Measurements from ENCODE around the gene UTP3. TPM values are rescaled to one million over a fixed set of nuclear protein-coding genes. Genes with fewer than 3 reads are reported as not detected.

UTP3 gene
- total and polyA plus RNA-seq, 9 of the 15 experiments (the other 6 are each of a cell fraction or from before 2014, with no cell fraction given) = 11.9 to 69.3 (median 34.0) TPM

- TF ChIP-seq TBL1XR1 (IDR thresholded peaks at IDR 0.05; ENCODE audit: low read length in 2 of 2) (peak; percentile 57 to 66; a peak in 2 of 4 replicates), MEIS2 (IDR thresholded peaks at IDR 0.05; ENCODE audit: partially characterized antibody) (peak; percentile 11), SMAD4 (CRISPR knock-in tag; conservative IDR thresholded peaks at IDR 0.05) (no peak; the same call in none of the 2 replicates), HIVEP1 (CRISPR knock-in tag; IDR thresholded peaks at IDR 0.05) (no peak), PHB (CRISPR knock-in tag; IDR thresholded peaks at IDR 0.05) (no peak), ATF1 (CRISPR knock-in tag; IDR thresholded peaks at IDR 0.05) (no peak), ATF1 (tag; IDR thresholded peaks at IDR 0.05) (peak; percentile 89), ILK (tag; IDR thresholded peaks at IDR 0.05; ENCODE audit: borderline replicate concordance, low read depth) (no peak), RNF2 (IDR thresholded peaks at IDR 0.05) (peak; percentile 96), RBM15 (IDR thresholded peaks at IDR 0.05; ENCODE audit: insufficient read depth, low read length) (no peak), C11orf30 (IDR thresholded peaks at IDR 0.05; ENCODE audit: low read depth) (peak; percentile 89), POLR2A (conservative IDR thresholded peaks at IDR 0.05) (peak; percentile 95), EP300 (IDR thresholded peaks at IDR 0.05; ENCODE audit: low read length) (peak; percentile 65), SMARCE1 (IDR thresholded peaks at IDR 0.05) (peak; percentile 39), TRIM25 (IDR thresholded peaks at IDR 0.05; ENCODE audit: borderline replicate concordance) (no peak), SRSF7 (optimal IDR thresholded peaks at IDR 0.05; ENCODE audit: low read depth, low read length) (no peak), ZNF41 (CRISPR knock-in tag; conservative IDR thresholded peaks at IDR 0.05) (no peak), ZBED1 (IDR thresholded peaks at IDR 0.05) (no peak; the same call in none of the 2 replicates), TEAD4 (IDR thresholded peaks at IDR 0.05; ENCODE audit: low read length) (peak; percentile 77), TEAD4 (CRISPR knock-in tag; IDR thresholded peaks at IDR 0.05; ENCODE audit: borderline replicate concordance) (no peak), ARID3A (IDR thresholded peaks at IDR 0.05; ENCODE audit: borderline replicate concordance, low read depth, low read length) (no peak), NR3C1 (CRISPR knock-in tag; IDR thresholded peaks at IDR 0.05) (no peak), SMARCA4 (IDR thresholded peaks at IDR 0.05) (no peak; the same call in 1 of the 2 replicates), ZNF696 (CRISPR knock-in tag; conservative IDR thresholded peaks at IDR 0.05) (no peak)
- TF ChIP-seq, protein P1, sequence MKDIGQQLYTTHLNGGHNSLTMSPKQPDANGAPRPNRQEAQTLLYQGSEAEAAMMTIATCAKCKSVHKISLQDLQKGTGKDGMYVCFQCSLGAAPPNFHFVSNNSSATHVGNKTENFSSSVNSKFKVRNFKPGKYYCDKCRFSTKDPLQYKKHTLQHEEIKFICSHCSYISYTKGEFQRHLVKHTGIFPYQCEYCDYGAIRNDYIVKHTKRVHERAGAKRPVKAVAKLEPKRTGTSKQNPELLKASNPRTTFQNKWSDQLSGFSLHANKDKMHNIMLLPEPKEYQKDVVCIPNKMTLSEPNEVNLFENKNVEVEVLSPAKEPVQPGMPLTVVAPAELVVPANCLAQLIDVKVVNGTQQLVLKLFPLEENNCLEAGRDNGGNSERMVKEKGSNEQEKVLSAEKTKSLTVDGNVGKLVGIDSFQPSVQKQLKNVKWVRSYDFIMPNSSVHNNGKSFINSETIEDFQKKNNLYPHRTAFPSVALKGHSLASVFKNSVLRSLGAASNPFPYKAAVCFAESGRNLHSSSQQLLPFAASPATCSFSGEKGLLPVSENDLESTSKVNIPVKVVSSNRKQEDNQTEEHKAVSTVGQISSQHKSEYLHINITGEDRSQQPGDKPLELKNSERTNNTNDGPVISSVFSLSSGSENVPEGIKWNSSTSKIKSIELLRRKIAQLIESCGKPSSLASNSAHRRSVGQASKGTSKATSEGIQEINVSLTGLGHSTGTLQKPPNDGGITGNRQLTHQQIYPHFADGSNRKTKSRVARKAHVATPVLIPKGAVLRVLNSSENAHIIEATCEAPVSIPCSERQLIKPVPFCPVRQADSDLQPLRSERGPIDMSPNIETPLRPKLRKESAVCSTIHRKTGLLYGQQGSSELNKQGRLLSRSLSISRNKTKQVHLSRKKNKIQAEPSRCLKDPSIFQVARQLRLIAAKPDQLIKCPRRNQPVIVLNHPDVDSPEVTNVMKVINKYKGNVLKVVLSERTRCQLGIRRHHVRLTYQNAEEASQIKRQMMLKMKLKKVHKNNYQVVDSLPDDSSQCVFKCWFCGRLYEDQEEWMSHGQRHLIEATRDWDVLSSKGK (CRISPR knock-in tag; IDR thresholded peaks at IDR 0.05) = no peak
Observed at GRCh38 chr4:70687821-70688794, at the start of gene UTP3 (continued).

Measured in K562 (cell line).